Gastroesophageal sphincter (tissue), 4 donors: Measurements from ENCODE around the gene PRKCI. TPM values are rescaled to one million over a fixed set of nuclear protein-coding genes. Genes with fewer than 3 reads are reported as not detected.

ENCODE experiments used
- ATAC-seq: fragments of 150-250 bp; one replicate; pipeline ENCODE4 v1.9.1; 2016; ENCODE audit warnings: mild to moderate bottlenecking, moderate library complexity
- H3K27ac ChIP-seq, 4 donors: fragments of 200-600 bp; sonication (generic) in 3 of 4; 1 replicate in 3 of 4; 2 replicates in 1 of 4; pipeline ENCODE4 v1.5.1; 2016 to 2019
- H3K27me3 ChIP-seq: fragments of 200-600 bp; sonication (generic); one replicate; pipeline ENCODE4 v1.5.1; 2019
- H3K36me3 ChIP-seq, 2 donors: fragments of 200-600 bp; sonication (generic); one replicate each; pipeline ENCODE4 v1.5.1; 2019; ENCODE audit warnings: control low read depth in 1 of 2
- H3K4me1 ChIP-seq, 3 donors: fragments of 200-600 bp; sonication (generic); 1 replicate in 2 of 3; 2 replicates in 1 of 3; pipeline ENCODE4 v1.5.1; 2016 to 2019; ENCODE audit warnings: control low read depth in 2 of 3
- H3K4me3 ChIP-seq, 2 donors: fragments of 200-600 bp; sonication (generic); one replicate each; pipeline ENCODE4 v1.5.1; 2019; ENCODE audit warnings: mild to moderate bottlenecking in 1 of 2, moderate library complexity in 1 of 2
- H3K9me3 ChIP-seq, 3 donors: fragments of 200-600 bp; sonication (generic); one replicate each; pipeline ENCODE4 v1.5.1; 2017 to 2019; ENCODE audit warnings: control low read depth in 2 of 3
- CTCF ChIP-seq, 4 experiments: fragments of 200-600 bp in 2 of 4; fragments of 450-650 bp in 2 of 4; sonication (generic) in 1 of 4; IDR thresholded peaks; one replicate each; pipeline ENCODE4 v1.5.1; 2017 to 2019; ENCODE audit warnings: antibody characterized with exemption in 4 of 4, mild to moderate bottlenecking in 2 of 4, moderate library complexity in 2 of 4
- EP300 ChIP-seq: sonication (generic); formaldehyde crosslinking; IDR thresholded peaks from one replicate; pipeline ENCODE4 v1.6.1; 2017; ENCODE audit warnings: antibody characterized with exemption, mild to moderate bottlenecking
- POLR2A ChIP-seq, 2 donors: fragments of 450-650 bp; IDR thresholded peaks; one replicate each; pipeline ENCODE4 v1.6.1; 2017; ENCODE audit warnings: antibody characterized with exemption in 2 of 2, mild to moderate bottlenecking in 2 of 2, moderate library complexity in 1 of 2
- POLR2AphosphoS5 ChIP-seq: sonication (generic); formaldehyde crosslinking; IDR thresholded peaks from one replicate; pipeline ENCODE4 v1.6.1; 2017; ENCODE audit warnings: antibody characterized with exemption
- WGBS, 2 donors: methylation state at CpG; one replicate each; pipeline ENCODE4 v1.1.5; 2018; ENCODE audit warnings: low coverage in 1 of 2; 5-methylcytosine and 5-hydroxymethylcytosine counted together
- total RNA-seq, 4 donors: library from RNA; depleted of rRNA; stranded (reverse); fragments of >200 nt; gene quantifications; one replicate each; pipeline ENCODE4 v1.1.0, GENCODE V29; 2016

Gene PRKCI
- total RNA-seq, 4 donors from 2014 or later = 41.9 to 69.0 (median 45.3) TPM

GRCh38 chr3:170290194-170290593, 68.0 kb downstream of the PRKCI start:
- Histone ChIP-seq H3K27me3 (no peaks in the 10 kb centered on the region), H3K4me1 (no peaks in the 10 kb centered on the region), H3K4me3 (no peak overlapping the region), H3K9me3 (no peaks in the 10 kb centered on the region), H3K27ac (no peak overlapping the region), H3K36me3 (peaks cover 0 to 87% of the 10 kb centered on the region in 2 donors)
- WGBS, 2 donors = 78 to 83% methylated on average over 1 to 2 of the region's 2 CpGs
- TF ChIP-seq POLR2A (IDR thresholded peaks at IDR 0.05) (no peak), EP300 (no peak), CTCF (IDR thresholded peaks at IDR 0.05) (no peak), POLR2AphosphoS5 (no peak)
- no peak for ATAC-seq

- Histone ChIP-seq H3K36me3 (peaks cover 0 to 90% of the 10 kb centered on the region in 2 donors), H3K27ac (no peak overlapping the region), H3K27me3 (no peaks in the 10 kb centered on the region), H3K4me1 (no peaks in the 10 kb centered on the region), H3K9me3 (no peaks in the 10 kb centered on the region), H3K4me3 (no peak overlapping the region)
- 94 to 100% methylated on average over 3 to 6 of the region's 8 CpGs for WGBS, 2 donors
- ATAC-seq = no peak
- TF ChIP-seq POLR2A (IDR thresholded peaks at IDR 0.05) (no peak), POLR2AphosphoS5 (no peak), CTCF (IDR thresholded peaks at IDR 0.05) (no peak)
Observed at GRCh38 chr3:170295586-170295985, 73.4 kb downstream of the PRKCI start.

GRCh38 chr3:170296703-170297102, 74.5 kb downstream of the PRKCI start:
- Histone ChIP-seq H3K4me1 (peaks cover 0 to 5% (median 0%) of the 10 kb centered on the region in 3 donors), H3K27me3 (no peaks in the 10 kb centered on the region), H3K36me3 (peaks cover 0 to 80% of the 10 kb centered on the region in 2 donors), H3K4me3 (no peak overlapping the region), H3K9me3 (no peaks in the 10 kb centered on the region), H3K27ac (no peak overlapping the region)
- no peak for TF ChIP-seq CTCF (IDR thresholded peaks at IDR 0.05)
- TF ChIP-seq POLR2AphosphoS5 = no peak
- TF ChIP-seq EP300 = no peak
- TF ChIP-seq POLR2A (IDR thresholded peaks at IDR 0.05) = no peak
- no peak for ATAC-seq

- Histone ChIP-seq H3K4me1 (peaks cover 0 to 5% (median 0%) of the 10 kb centered on the region in 3 donors), H3K36me3 (peaks cover 0 to 69% of the 10 kb centered on the region in 2 donors), H3K4me3 (no peak overlapping the region), H3K27me3 (no peaks in the 10 kb centered on the region), H3K9me3 (no peaks in the 10 kb centered on the region), H3K27ac (peak overlapping the region; percentile 23 to 61 (median 50))
- peak; percentile 65 for ATAC-seq
- 8 to 14% methylated on average over 3 of the region's 3 CpGs for WGBS, 2 donors
- TF ChIP-seq EP300 = no peak
- no peak for TF ChIP-seq POLR2AphosphoS5
- TF ChIP-seq CTCF (IDR thresholded peaks at IDR 0.05) = no peak
- TF ChIP-seq POLR2A (IDR thresholded peaks at IDR 0.05) = no peak
Observed at GRCh38 chr3:170301405-170301804, 79.2 kb downstream of the PRKCI start.

- peaks cover 0 to 5% (median 0%) of the 10 kb centered on the region in 3 donors for H3K4me1 ChIP-seq
- peaks cover 0 to 64% of the 10 kb centered on the region in 2 donors for H3K36me3 ChIP-seq
- no peak overlapping the region for H3K4me3 ChIP-seq
- no peaks in the 10 kb centered on the region for H3K9me3 ChIP-seq
- ATAC-seq = no peak
- H3K27me3 ChIP-seq = no peaks in the 10 kb centered on the region
- peak overlapping the region in 3 of 4 donors; percentile 23 to 61 (median 45) for H3K27ac ChIP-seq
- TF ChIP-seq POLR2AphosphoS5 (no peak), POLR2A (IDR thresholded peaks at IDR 0.05) (no peak), CTCF (IDR thresholded peaks at IDR 0.05) (no peak), EP300 (no peak)
- WGBS, 2 donors = 100% methylated on average over 1 of the region's 1 CpG; no CpG with 5 or more reads in 1 of the 2 donors
Observed at GRCh38 chr3:170302008-170302407, 79.8 kb downstream of the PRKCI start.
